LNCaP clone FGC (cell line): ENCODE results near the gene DHRS1.

Source experiments
- DNase-seq: peaks from one replicate; pipeline ENCODE4 v3.0.0-alpha.2; 2011; ENCODE audit warnings: low read depth
- H3K4me3 ChIP-seq: 2 replicates; pipeline ENCODE4 v1.5.1; 2011; ENCODE audit warnings: mild to moderate bottlenecking, low read depth, low read length, control low read depth
- TF ChIP-seq, protein P1 (sequence below): IDR thresholded peaks from 2 replicates; pipeline ENCODE4 v1.5.1; 2012; ENCODE audit warnings: mild to moderate bottlenecking; ENCODE audit not compliant: control insufficient read depth, insufficient read depth; ENCODE audit errors: extremely low read depth

DHRS1 gene

DNA sequence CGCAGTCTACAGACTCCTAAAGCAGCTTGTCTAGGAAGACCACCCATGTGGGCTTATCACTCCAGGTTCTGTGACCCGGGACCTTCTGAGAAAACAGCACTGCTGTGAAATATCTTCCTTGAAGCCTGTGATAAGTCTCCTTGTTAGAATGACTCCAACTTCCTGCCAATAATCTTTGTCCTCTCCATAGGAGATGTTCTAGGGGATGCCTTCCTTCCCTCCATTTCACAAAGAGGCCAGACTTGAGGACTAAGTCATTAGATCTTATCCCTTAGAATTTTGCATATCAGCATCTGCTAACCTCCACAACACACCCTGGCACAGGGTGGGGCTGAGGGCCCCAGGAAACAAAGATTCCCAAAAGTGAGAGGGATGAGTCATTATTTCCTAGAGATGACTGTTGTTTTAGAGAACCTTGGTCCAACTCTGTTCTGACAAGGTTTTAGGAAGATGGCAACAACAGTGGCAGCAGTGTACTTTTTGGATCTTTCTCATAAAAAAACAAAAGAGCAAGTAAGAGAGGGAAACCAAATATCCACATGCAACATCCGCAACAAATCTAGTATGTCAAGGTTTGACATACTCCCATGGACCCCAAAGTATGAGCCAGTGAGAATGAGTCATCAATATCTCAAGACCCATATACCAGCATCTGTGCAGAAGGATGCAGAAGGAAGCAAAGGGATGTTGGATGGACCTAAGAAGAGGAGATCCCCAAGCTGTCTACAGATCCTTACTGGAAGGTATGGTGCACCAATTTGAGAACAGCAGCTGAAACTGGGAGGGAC is 17.8 kb upstream of the DHRS1 start:
- no peak for DNase-seq
- TF ChIP-seq, protein P1, sequence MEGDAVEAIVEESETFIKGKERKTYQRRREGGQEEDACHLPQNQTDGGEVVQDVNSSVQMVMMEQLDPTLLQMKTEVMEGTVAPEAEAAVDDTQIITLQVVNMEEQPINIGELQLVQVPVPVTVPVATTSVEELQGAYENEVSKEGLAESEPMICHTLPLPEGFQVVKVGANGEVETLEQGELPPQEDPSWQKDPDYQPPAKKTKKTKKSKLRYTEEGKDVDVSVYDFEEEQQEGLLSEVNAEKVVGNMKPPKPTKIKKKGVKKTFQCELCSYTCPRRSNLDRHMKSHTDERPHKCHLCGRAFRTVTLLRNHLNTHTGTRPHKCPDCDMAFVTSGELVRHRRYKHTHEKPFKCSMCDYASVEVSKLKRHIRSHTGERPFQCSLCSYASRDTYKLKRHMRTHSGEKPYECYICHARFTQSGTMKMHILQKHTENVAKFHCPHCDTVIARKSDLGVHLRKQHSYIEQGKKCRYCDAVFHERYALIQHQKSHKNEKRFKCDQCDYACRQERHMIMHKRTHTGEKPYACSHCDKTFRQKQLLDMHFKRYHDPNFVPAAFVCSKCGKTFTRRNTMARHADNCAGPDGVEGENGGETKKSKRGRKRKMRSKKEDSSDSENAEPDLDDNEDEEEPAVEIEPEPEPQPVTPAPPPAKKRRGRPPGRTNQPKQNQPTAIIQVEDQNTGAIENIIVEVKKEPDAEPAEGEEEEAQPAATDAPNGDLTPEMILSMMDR: no peak
- H3K4me3 ChIP-seq: no peak overlapping the region

- no peak for DNase-seq
- TF ChIP-seq, protein P1: no peak
- no peak overlapping the region for H3K4me3 ChIP-seq
Observed at GRCh38 chr14:24316597-24316950, 17.0 kb upstream of the DHRS1 start.

- H3K4me3 ChIP-seq: no peak overlapping the region
- TF ChIP-seq, protein P1: no peak
- DNase-seq: no peak
Observed at GRCh38 chr14:24315807-24316596, 16.4 kb upstream of the DHRS1 start.

GRCh38 chr14:24315243-24315806 is 15.7 kb upstream of the DHRS1 start:
- TF ChIP-seq, protein P1: no peak
- DNase-seq: no peak
- H3K4me3 ChIP-seq: no peak overlapping the region

- H3K4me3 ChIP-seq: no peak overlapping the region
- TF ChIP-seq, protein P1: no peak
- no peak for DNase-seq
Observed at GRCh38 chr14:24314377-24315193, 15.0 kb upstream of the DHRS1 start.

DNA sequence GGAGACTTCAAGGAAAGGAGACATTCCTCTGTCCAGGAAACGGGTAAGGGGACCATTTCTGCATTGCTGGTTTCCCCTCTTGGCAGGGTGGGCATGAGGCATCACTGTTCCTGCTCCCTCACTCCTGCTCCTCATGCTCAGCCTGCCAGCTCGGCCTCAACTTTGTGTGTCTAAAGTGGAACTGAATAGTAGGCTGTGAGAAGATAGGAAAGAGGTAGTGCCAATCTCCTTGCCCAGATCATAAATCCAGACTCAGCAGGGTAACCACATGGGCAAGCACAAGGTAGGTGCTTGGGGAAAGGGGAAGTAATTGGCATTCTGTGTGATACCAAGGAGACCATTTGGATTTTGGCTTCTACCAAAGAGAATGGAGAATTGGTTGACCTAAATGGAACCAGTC is 14.3 kb upstream of the DHRS1 start:
- TF ChIP-seq, protein P1: no peak
- DNase-seq: no peak
- no peak overlapping the region for H3K4me3 ChIP-seq
